ACC112 (cell line): ENCODE results near the gene FGF13.

ENCODE experiments used
- H2AFZ ChIP-seq: fragments of 200-600 bp; sonication (generic); one replicate; pipeline ENCODE4 v1.6.0; 2017; ENCODE audit warnings: antibody characterized with exemption, low read length; ENCODE audit not compliant: unreplicated experiment
- H3K27ac ChIP-seq: fragments of 200-600 bp; sonication (generic); 2 replicates; pipeline ENCODE4 v1.5.1; 2014; ENCODE audit warnings: low read depth, mild to moderate bottlenecking, antibody characterized with exemption, low read length, moderate library complexity
- H3K27me3 ChIP-seq: fragments of 200-600 bp; sonication (generic); 2 replicates; pipeline ENCODE4 v1.6.1; 2014; ENCODE audit warnings: mild to moderate bottlenecking, antibody characterized with exemption, low read length, moderate library complexity, mixed read lengths; ENCODE audit not compliant: insufficient read depth
- H3K36me3 ChIP-seq: fragments of 200-600 bp; sonication (generic); 2 replicates; pipeline ENCODE4 v1.6.1; 2016; ENCODE audit warnings: mild to moderate bottlenecking, antibody characterized with exemption, low read length, moderate library complexity, mixed read lengths; ENCODE audit not compliant: insufficient read depth
- H3K4me1 ChIP-seq: fragments of 200-600 bp; sonication (generic); one replicate; pipeline ENCODE4 v1.6.1; 2016; ENCODE audit warnings: low read length, mixed read lengths; ENCODE audit not compliant: insufficient read depth, unreplicated experiment, control insufficient read depth
- H3K4me3 ChIP-seq: fragments of 200-600 bp; sonication (generic); 2 replicates; pipeline ENCODE4 v1.5.1; 2014; ENCODE audit warnings: mild to moderate bottlenecking, low read depth, low read length
- H3K79me2 ChIP-seq: fragments of 200-600 bp; sonication (generic); one replicate; pipeline ENCODE4 v1.6.0; 2016; ENCODE audit warnings: low read length; ENCODE audit not compliant: control insufficient read depth, unreplicated experiment, insufficient read depth

FGF13 gene

DNA sequence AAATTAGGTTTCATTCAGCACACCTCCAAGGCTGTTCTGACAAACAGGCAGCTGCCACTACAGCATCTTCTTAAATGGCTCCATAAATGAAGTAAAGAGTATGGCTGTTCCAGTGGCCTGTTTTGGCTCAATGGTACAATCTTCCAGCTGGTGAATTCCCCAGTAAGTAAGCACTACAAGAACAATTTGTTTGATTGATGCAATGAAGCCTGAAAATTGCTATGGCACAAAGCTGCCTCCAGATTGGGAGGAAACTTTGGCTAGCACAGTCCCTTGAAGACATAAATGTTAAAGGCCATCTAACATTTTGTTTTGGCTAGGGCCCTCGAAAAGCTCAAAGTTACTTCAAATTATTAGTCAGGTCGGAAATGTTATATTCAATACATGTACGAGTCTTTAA lies 47.5 kb downstream of the FGF13 start:
- H2AFZ ChIP-seq = no peak overlapping the region
- H3K4me1 ChIP-seq = no peaks in the 10 kb centered on the region
- no peaks in the 10 kb centered on the region for H3K27me3 ChIP-seq
- H3K4me3 ChIP-seq = no peak overlapping the region
- H3K36me3 ChIP-seq = no peaks in the 10 kb centered on the region
- H3K27ac ChIP-seq = no peak overlapping the region
- H3K79me2 ChIP-seq = no peaks in the 10 kb centered on the region

GRCh38 chrX:138651494-138651893 lies 60.0 kb downstream of the FGF13 start:
- Histone ChIP-seq H2AFZ (no peak overlapping the region), H3K27me3 (no peaks in the 10 kb centered on the region), H3K36me3 (no peaks in the 10 kb centered on the region), H3K79me2 (no peaks in the 10 kb centered on the region), H3K4me3 (no peak overlapping the region), H3K4me1 (no peaks in the 10 kb centered on the region), H3K27ac (no peak overlapping the region)

- H3K4me3 ChIP-seq = no peak overlapping the region
- H2AFZ ChIP-seq = no peak overlapping the region
- H3K79me2 ChIP-seq = no peaks in the 10 kb centered on the region
- H3K27me3 ChIP-seq = no peaks in the 10 kb centered on the region
- H3K36me3 ChIP-seq = no peaks in the 10 kb centered on the region
- H3K27ac ChIP-seq = no peak overlapping the region
- no peaks in the 10 kb centered on the region for H3K4me1 ChIP-seq
Measured at GRCh38 chrX:138648568-138648967, 62.9 kb downstream of the FGF13 start.

DNA sequence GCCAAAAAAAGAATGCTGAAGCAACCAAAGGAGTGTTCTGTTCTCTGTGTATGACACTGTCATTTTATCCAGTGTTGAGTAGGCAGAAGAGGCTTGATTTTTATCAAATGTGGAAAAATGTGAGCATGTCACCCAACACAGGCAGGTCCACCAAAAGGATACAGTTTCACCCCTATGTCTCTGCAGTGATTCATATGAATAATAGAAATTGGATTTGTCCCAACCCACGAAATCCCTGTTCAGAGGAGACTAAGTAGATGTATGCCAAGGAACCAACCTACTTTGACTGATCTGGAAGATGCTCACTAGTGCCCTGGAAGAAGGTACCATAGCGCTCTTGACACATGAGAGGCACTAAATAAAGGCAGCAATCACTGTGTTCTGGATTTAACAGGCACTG lies 72.5 kb downstream of the FGF13 start:
- Histone ChIP-seq H2AFZ (no peak overlapping the region), H3K79me2 (no peaks in the 10 kb centered on the region), H3K4me1 (no peaks in the 10 kb centered on the region), H3K36me3 (no peaks in the 10 kb centered on the region), H3K27ac (no peak overlapping the region), H3K27me3 (no peaks in the 10 kb centered on the region), H3K4me3 (no peak overlapping the region)
